ENCODE results near the gene CHD2. TPM values are rescaled to one million over a fixed set of nuclear protein-coding genes. Genes with fewer than 3 reads are reported as not detected.

Gene CHD2
- total RNA-seq, 2 donors from 2014 or later: 208 to 246 TPM

DNA sequence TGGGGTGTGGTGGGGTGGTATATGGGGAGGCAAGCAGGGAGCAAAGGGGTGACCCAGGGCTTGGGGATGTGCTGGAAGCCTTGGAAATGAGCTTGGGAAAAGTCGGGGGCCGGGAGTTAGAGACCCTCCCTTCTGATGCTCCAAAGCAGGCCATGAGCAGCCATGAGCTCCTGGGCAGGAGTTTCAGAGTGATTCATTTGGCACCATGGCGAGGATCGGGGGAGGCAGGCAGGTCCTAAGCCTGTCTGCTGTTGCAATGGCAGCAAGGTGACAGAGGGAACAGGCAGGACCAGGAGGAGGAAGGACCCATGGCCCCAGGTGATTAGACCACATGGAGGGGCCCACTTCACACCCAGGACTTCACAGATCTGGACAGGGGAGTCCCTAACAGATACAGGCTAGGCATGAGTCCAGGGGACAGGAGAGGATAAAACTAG lies 167.5 kb downstream of the CHD2 start:
- H3K27me3 Mint-ChIP-seq (ENCODE audit: low read depth): peaks cover 30% of the 10 kb centered on the region
- DNase-seq (no peak), ATAC-seq (replicated peaks in 1 of 2) (no peak)
- no peaks in the 10 kb centered on the region for H3K9me3 Mint-ChIP-seq
- peaks cover 12% of the 10 kb centered on the region for H3K4me1 Mint-ChIP-seq (ENCODE audit: low read depth)
- no peaks in the 10 kb centered on the region for H3K36me3 Mint-ChIP-seq (ENCODE audit: insufficient read depth in 2 of 2)
- no peak overlapping the region for H3K4me3 Mint-ChIP-seq
- H3K27ac Mint-ChIP-seq: no peak overlapping the region

DNA sequence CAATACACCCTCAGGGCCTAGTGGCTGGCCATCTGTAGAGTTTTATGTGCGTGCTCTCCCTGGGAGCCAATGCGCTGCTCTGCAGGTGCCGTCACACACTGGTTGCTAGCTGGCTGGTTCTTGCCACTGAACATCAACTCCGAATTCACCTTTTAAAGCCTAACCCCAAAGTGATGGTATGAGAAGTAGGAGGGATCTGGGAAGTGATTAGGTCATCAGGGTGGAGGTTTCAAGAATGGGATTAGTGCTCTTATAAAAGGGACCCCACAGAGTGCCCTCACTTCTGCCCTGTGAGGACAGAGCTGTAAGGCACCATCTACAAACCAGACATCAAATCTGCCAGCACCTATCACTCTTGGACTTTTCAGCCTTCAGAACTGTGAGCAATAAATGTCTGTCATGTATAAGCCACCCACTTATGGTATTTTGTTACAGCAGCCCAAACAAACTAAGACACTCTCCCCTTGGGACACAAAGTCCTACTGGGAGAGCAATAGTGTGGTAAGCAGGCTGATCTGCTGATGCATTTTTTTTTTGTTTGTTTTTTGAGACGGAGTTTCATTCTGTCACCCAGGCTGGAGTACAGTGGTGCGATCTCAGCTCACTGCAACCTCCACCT lies 168.6 kb downstream of the CHD2 start:
- no peaks in the 10 kb centered on the region for H3K9me3 Mint-ChIP-seq
- no peak overlapping the region for H3K27ac Mint-ChIP-seq
- H3K27me3 Mint-ChIP-seq (ENCODE audit: low read depth): peaks cover 33% of the 10 kb centered on the region

DNA sequence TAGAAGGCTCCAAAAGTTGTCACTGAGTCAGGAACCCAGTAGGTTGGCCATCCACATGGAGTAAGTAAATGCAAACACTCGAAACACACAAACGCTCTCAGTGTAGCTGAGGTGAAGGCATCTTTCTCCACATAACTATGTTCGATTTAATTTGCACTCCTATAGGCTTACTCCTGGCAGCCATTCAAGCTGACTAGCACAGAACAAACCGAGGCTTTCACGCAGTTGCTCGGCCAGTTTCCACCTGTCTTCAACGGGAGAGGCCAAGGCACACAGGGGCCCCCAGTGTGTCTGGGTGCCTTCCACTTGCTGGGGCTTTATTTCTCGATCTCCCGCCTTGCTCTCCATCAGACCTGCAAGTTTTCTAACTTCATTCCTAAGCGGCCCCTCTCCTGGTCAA lies 170.0 kb downstream of the CHD2 start:
- no peak overlapping the region for H3K4me3 Mint-ChIP-seq
- ATAC-seq (replicated peaks in 1 of 2): no peak
- H3K36me3 Mint-ChIP-seq (ENCODE audit: insufficient read depth in 2 of 2): no peaks in the 10 kb centered on the region
- H3K4me1 Mint-ChIP-seq (ENCODE audit: low read depth): peaks cover 17% of the 10 kb centered on the region
- no peaks in the 10 kb centered on the region for H3K9me3 Mint-ChIP-seq
- no peak for DNase-seq
- H3K27me3 Mint-ChIP-seq (ENCODE audit: low read depth): peaks cover 47% of the 10 kb centered on the region
- no peak overlapping the region for H3K27ac Mint-ChIP-seq

More for the DNA sequence above, 168.6 kb downstream of the CHD2 start:
- no peak for ATAC-seq (replicated peaks in 1 of 2)
- H3K4me3 Mint-ChIP-seq: no peak overlapping the region
- DNase-seq: no peak
- H3K4me1 Mint-ChIP-seq (ENCODE audit: low read depth): peaks cover 17% of the 10 kb centered on the region
- no peaks in the 10 kb centered on the region for H3K36me3 Mint-ChIP-seq (ENCODE audit: insufficient read depth in 2 of 2)

DNA sequence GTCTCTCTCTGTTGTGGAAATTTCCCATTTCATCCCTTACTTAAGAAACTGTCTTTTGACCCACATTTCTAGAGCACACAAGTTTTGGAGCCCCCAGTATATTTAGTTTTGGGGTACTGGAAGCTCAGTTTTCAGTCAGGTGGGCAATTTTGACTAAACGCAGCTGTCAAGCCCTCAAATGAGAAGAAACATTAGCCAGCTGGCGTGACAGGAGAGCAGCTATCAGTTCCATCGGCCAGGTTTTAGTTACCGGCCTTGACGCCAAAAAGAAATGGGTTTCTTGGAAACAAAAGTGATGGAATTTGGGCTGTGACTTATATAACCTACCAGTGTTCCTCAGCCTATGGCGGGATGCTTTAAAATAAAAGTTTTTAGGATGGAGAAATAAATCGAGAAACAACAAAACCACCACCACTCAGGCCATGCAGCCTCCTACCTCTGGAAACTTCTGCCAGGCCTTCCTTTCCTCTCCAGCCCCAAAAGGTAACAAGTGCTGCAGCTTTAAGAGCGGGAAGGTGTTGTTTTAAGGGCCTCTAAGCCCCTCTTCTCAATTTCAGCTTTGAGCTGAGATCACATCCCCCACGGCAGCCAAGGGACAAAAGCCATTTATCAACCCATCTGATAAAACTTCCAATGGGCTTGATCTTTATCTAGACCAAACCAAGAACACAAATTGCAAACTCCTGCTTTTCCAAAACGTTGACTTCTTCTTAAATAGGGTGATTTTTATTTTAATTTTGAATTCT lies 170.6 kb downstream of the CHD2 start:
- H3K4me3 Mint-ChIP-seq: no peak overlapping the region
- no peaks in the 10 kb centered on the region for H3K9me3 Mint-ChIP-seq
- DNase-seq (no peak), ATAC-seq (replicated peaks in 1 of 2) (no peak)
- no peaks in the 10 kb centered on the region for H3K36me3 Mint-ChIP-seq (ENCODE audit: insufficient read depth in 2 of 2)
- H3K27ac Mint-ChIP-seq: no peak overlapping the region
- peaks cover 53% of the 10 kb centered on the region for H3K27me3 Mint-ChIP-seq (ENCODE audit: low read depth)
- peaks cover 17% of the 10 kb centered on the region for H3K4me1 Mint-ChIP-seq (ENCODE audit: low read depth)

DNA sequence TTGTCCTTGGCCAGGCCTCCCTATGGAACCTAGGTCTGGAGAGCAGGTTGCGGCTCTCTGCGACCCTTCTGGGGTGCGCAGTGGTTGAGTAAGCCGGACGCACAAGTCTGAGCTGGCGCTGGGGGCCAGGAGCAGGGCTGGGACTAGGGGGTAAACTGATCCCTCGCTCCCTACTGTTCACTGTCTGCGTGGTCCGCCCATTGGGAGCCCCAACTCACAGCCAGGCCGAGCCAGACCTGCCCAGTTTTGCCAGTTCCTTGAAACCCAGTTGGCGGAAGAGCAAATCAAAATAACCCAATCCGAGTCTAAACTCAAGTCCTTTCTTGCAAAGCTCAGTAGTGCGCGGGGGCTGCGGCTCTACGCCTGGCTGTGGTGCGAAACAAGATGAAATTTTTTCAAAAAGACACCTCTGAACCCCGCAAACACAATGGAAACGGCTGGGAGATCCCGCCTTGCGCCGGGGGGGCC lies 171.4 kb downstream of the CHD2 start:
- H3K27ac Mint-ChIP-seq: no peak overlapping the region
- ATAC-seq (replicated peaks in 1 of 2): no peak
- H3K4me1 Mint-ChIP-seq (ENCODE audit: low read depth): peaks cover 17% of the 10 kb centered on the region
- DNase-seq: no peak
- H3K27me3 Mint-ChIP-seq (ENCODE audit: low read depth): peaks cover 60% of the 10 kb centered on the region
- no peaks in the 10 kb centered on the region for H3K9me3 Mint-ChIP-seq
- peak overlapping the region; percentile 70 to 74 for H3K4me3 Mint-ChIP-seq
- H3K36me3 Mint-ChIP-seq (ENCODE audit: insufficient read depth in 2 of 2): no peaks in the 10 kb centered on the region

DNA sequence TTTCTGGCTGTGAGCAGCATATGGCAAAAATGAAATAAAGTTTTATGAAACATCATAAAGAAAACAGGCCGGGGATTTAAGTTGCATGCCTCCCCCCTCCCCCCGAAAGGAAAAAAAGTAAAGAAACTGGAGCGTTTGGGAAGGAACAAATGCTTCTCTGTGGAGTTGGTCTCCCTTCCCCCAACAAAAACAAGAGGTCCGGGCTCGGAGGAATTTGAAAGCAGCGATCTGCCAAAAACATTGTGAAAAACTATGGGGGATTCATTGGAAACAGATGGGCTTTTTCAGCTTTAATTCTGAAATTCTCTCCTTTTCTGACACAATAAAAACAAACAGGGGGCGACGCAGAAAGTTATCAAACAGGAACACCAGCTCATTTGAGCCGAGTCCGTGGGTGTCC lies 171.9 kb downstream of the CHD2 start:
- no peak overlapping the region for H3K27ac Mint-ChIP-seq
- DNase-seq (no peak), ATAC-seq (replicated peaks in 1 of 2) (no peak)
- H3K27me3 Mint-ChIP-seq (ENCODE audit: low read depth): peaks cover 65% of the 10 kb centered on the region
- H3K36me3 Mint-ChIP-seq (ENCODE audit: insufficient read depth in 2 of 2): no peaks in the 10 kb centered on the region
- H3K4me3 Mint-ChIP-seq: peak overlapping the region; percentile 70 to 74
- peaks cover 17% of the 10 kb centered on the region for H3K4me1 Mint-ChIP-seq (ENCODE audit: low read depth)
- no peaks in the 10 kb centered on the region for H3K9me3 Mint-ChIP-seq

DNA sequence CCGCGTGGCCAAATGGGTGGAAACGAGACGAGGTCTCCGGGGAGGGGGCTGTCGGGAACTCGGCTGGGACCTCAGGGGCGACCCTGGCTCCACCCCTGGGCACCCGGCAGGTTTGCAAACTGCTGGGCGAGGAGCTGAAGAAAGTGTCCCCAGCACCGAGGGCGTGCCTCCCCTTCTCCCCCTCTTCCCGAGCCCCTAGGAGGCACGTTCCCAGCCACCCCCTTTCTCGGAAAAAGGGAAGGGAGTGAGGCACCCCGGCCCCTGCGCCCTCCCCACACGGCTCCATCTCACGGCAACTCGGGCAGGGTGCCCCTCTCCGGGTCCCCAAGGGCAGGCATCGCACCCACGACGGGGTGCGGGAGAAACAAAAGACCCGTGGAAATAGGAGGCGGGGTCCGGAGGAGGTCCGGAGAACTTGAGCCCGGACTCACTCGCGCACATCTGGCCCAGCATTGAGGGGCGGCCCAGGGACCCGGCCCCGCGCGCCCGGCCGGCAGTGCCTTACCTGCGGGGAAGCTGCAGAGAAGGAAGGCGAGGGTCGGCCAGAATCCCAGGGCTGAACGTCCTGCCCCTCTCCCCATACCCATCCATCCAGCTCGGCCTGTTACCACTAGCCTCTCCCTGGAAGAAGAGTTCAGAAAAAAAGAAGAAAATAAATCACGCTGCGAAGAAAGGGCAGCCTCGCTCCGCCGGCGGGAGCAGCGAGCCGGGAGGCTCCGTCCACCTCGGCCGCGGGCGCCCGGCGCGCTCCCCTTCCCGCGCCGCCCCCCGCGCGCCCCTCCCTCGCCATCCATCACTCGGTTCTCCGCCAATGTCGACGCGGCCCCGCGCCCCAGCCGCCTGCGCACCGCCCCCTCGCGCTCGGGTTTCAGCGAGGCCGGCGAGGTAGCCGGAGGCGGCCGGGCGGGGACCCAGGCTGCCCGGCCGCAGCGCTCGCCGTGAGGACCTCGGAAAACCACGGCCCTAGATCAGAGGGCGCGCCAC lies 172.6 kb downstream of the CHD2 start:
- Mint-ChIP-seq H3K9me3 (no peaks in the 10 kb centered on the region), H3K27me3 (ENCODE audit: low read depth) (peaks cover 65% of the 10 kb centered on the region), H3K36me3 (ENCODE audit: insufficient read depth in 2 of 2) (no peaks in the 10 kb centered on the region), H3K4me3 (peak overlapping the region; percentile 85 to 87), H3K27ac (no peak overlapping the region), H3K4me1 (ENCODE audit: low read depth) (peaks cover 17% of the 10 kb centered on the region)
- DNase-seq (peak; percentile 6 to 33), ATAC-seq (replicated peaks in 1 of 2) (peak; percentile 65 to 69)

DNA sequence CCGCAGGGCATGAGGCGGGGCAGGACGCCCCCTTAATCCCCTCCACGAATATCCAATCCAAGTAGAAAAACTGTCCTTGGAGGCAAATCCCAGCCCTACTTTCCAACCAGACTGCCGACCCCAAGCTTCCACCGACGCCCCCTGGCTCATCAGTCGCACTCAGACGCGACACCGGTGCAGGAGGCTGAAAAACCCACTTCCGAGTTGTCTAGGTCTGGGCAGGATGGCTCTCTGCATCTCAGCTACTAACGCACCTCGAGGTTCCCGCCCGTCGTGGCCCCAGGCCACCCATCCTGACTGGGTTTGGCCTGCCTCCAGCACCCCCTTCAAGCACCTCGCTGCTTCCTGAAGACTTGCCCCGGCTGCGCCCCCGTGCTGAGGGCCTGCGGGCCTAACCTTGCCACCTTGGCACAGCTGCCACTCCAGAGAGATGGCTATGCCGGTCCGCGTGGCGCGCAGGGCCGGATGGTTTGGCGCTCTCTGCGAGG lies 173.4 kb downstream of the CHD2 start:
- H3K9me3 Mint-ChIP-seq: no peaks in the 10 kb centered on the region
- no peak for DNase-seq
- H3K36me3 Mint-ChIP-seq (ENCODE audit: insufficient read depth in 2 of 2): no peaks in the 10 kb centered on the region
- H3K4me3 Mint-ChIP-seq: peak overlapping the region; percentile 85 to 87
- peaks cover 65% of the 10 kb centered on the region for H3K27me3 Mint-ChIP-seq (ENCODE audit: low read depth)
- peak; percentile 44 to 53 for ATAC-seq (replicated peaks in 1 of 2)
- peak overlapping the region; percentile 51 for H3K27ac Mint-ChIP-seq
- peaks cover 17% of the 10 kb centered on the region for H3K4me1 Mint-ChIP-seq (ENCODE audit: low read depth)

DNA sequence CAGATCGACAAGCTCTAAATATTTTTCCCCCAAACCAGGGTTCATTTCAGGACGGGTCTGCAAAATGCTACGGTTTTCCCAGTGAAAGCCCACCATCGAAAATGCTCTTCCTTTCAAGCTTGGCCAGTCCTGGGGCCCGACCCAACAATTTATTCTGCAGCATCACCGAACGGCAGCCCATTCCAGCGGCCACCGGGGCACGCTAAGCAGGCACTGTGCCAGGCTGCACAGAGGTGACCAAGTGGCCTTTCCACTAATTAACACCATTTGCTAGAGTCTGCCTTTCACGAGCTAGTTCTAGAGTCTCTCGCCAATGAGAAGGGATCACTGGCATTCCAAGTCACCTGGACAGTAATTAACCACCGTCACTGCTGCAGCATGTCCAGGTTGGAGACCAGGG lies 174.5 kb downstream of the CHD2 start:
- Mint-ChIP-seq H3K9me3 (no peaks in the 10 kb centered on the region), H3K4me1 (ENCODE audit: low read depth) (peaks cover 17% of the 10 kb centered on the region), H3K36me3 (ENCODE audit: insufficient read depth in 2 of 2) (no peaks in the 10 kb centered on the region), H3K27ac (no peak overlapping the region), H3K4me3 (peak overlapping the region in 1 of 2 donors; percentile 9), H3K27me3 (ENCODE audit: low read depth) (peaks cover 65% of the 10 kb centered on the region)
- ATAC-seq (replicated peaks in 1 of 2): no peak
- DNase-seq: no peak

DNA sequence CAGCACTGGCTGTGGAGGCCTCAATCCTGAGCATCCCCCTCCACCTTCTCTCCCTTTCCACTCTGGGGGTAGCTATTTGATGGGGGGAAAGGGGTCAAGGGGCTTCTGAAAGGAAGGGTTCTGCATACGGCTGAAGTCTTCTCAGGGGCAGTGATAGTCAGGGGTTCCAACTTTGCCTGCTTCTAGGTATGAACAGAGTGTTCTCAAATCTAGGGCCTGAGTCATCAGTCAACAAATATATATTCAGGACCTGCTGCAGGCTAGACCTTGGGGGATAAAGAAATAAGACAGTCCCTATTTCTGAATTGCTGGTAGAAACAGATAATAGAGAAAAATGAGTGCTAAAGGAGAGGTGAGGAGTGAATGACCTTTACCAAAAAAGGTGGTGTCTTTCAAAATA lies 176.1 kb downstream of the CHD2 start:
- Mint-ChIP-seq H3K4me3 (no peak overlapping the region), H3K36me3 (ENCODE audit: insufficient read depth in 2 of 2) (no peaks in the 10 kb centered on the region), H3K4me1 (ENCODE audit: low read depth) (peaks cover 17% of the 10 kb centered on the region), H3K27me3 (ENCODE audit: low read depth) (peaks cover 63% of the 10 kb centered on the region), H3K9me3 (no peaks in the 10 kb centered on the region), H3K27ac (no peak overlapping the region)
- ATAC-seq (replicated peaks in 1 of 2) (no peak), DNase-seq (no peak)

DNA sequence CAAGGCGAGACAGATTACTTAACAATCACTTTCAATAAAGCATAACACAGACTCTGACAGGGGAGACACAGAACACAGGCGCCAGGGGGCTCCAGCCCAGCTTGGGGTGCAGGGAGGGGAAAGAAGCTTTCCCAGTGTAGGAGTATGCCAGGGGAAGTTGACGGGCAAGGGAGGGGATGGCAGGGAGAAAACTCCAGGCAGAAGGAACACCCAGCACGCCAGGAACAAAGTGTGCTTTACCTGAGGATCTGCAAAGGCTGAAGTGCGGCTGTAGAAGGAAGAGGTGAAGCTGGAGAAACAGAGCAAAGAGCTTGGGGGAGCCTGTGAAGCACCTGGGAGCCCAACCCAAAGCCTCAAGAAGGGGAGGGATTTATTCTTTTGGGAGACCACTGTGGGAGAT lies 176.8 kb downstream of the CHD2 start:
- Mint-ChIP-seq H3K9me3 (no peaks in the 10 kb centered on the region), H3K27me3 (ENCODE audit: low read depth) (peaks cover 60% of the 10 kb centered on the region), H3K36me3 (ENCODE audit: insufficient read depth in 2 of 2) (no peaks in the 10 kb centered on the region), H3K4me1 (ENCODE audit: low read depth) (peaks cover 11% of the 10 kb centered on the region), H3K4me3 (no peak overlapping the region), H3K27ac (no peak overlapping the region)
- ATAC-seq (replicated peaks in 1 of 2) (no peak), DNase-seq (no peak)
